WI38 (cell line): ENCODE data around the gene NR3C2.

Experiments
- H3K4me3 ChIP-seq: 2 replicates; pipeline ENCODE4 v1.5.1; 2011; ENCODE audit warnings: low read depth, mild to moderate bottlenecking, control low read depth, low read length
- CTCF ChIP-seq: IDR thresholded peaks from 2 replicates; pipeline ENCODE4 v1.5.1; 2012; ENCODE audit warnings: low read depth, mild to moderate bottlenecking, control low read depth, low read length

Gene NR3C2

GRCh38 chr4:148315049-148315448 is 127.2 kb downstream of the NR3C2 start:
- no peak for TF ChIP-seq CTCF
- H3K4me3 ChIP-seq = no peak overlapping the region

- TF ChIP-seq CTCF = no peak
- no peak overlapping the region for H3K4me3 ChIP-seq
Measured at GRCh38 chr4:148312956-148313490, 129.2 kb downstream of the NR3C2 start.

- no peak for TF ChIP-seq CTCF
- no peak overlapping the region for H3K4me3 ChIP-seq
Measured at GRCh38 chr4:148311526-148311925, 130.7 kb downstream of the NR3C2 start.

- TF ChIP-seq CTCF = no peak
- H3K4me3 ChIP-seq = no peak overlapping the region
Measured at GRCh38 chr4:148310756-148311155, 131.5 kb downstream of the NR3C2 start.

- H3K4me3 ChIP-seq = no peak overlapping the region
- no peak for TF ChIP-seq CTCF
Measured at GRCh38 chr4:148305751-148306150, 136.5 kb downstream of the NR3C2 start.

- no peak overlapping the region for H3K4me3 ChIP-seq
- no peak for TF ChIP-seq CTCF
Measured at GRCh38 chr4:148302416-148302815, 139.8 kb downstream of the NR3C2 start.

- H3K4me3 ChIP-seq = no peak overlapping the region
- no peak for TF ChIP-seq CTCF
Measured at GRCh38 chr4:148300877-148301276, 141.3 kb downstream of the NR3C2 start.
